Liver (tissue), 9 donors: Measurements from ENCODE around the gene ATXN1. TPM values are rescaled to one million over a fixed set of nuclear protein-coding genes. Genes with fewer than 3 reads are reported as not detected.

ENCODE experiments used
- DNase-seq: peaks from one replicate; pipeline ENCODE4 v3.0.0-alpha.2; 2017; ENCODE audit warnings: low spot score
- H3K27ac ChIP-seq, 2 donors: one replicate each; pipeline ENCODE4 v1.7.0; 2013; ENCODE audit warnings: inconsistent platforms in 2 of 2, low read length in 2 of 2, control low read depth in 1 of 2, low read depth in 1 of 2, mild to moderate bottlenecking in 1 of 2
- H3K27me3 ChIP-seq, 4 donors: one replicate each; pipeline versions ENCODE4 v1.6.1 to v1.7.0; 2013; ENCODE audit warnings: low read length in 3 of 4, inconsistent platforms in 1 of 4, mild to moderate bottlenecking in 1 of 4, moderate library complexity in 1 of 4; ENCODE audit not compliant: control insufficient read depth in 4 of 4, insufficient read depth in 4 of 4
- H3K36me3 ChIP-seq, 4 donors: one replicate each; pipeline versions ENCODE4 v1.6.1 to v1.7.0; 2013; ENCODE audit warnings: low read length in 3 of 4, mild to moderate bottlenecking in 3 of 4, low read depth in 1 of 4, moderate library complexity in 1 of 4; ENCODE audit not compliant: control insufficient read depth in 4 of 4, insufficient read depth in 3 of 4
- H3K4me1 ChIP-seq, 4 donors: one replicate each; pipeline versions ENCODE4 v1.6.1 to v1.7.0; 2013; ENCODE audit warnings: low read length in 3 of 4, mild to moderate bottlenecking in 3 of 4, moderate library complexity in 1 of 4; ENCODE audit not compliant: control insufficient read depth in 4 of 4, insufficient read depth in 4 of 4
- H3K4me3 ChIP-seq, 3 donors: one replicate each; pipeline versions ENCODE4 v1.6.1 to v1.7.0; 2013; ENCODE audit warnings: low read length in 3 of 3, control low read depth in 1 of 3, low read depth in 1 of 3, mild to moderate bottlenecking in 1 of 3
- H3K9ac ChIP-seq, 2 donors: one replicate each; pipeline ENCODE4 v1.7.0; 2013; ENCODE audit warnings: low read length in 2 of 2, mild to moderate bottlenecking in 2 of 2, moderate library complexity in 2 of 2, control low read depth in 1 of 2, low read depth in 1 of 2
- H3K9me3 ChIP-seq, 4 donors: one replicate each; pipeline versions ENCODE4 v1.6.1 to v1.7.0; 2013; ENCODE audit warnings: low read length in 3 of 4; ENCODE audit not compliant: control insufficient read depth in 4 of 4
- CTCF ChIP-seq: fragments of 150-350 bp; IDR thresholded peaks from 2 replicates; pipeline ENCODE4 v1.5.1; 2017; ENCODE audit warnings: improper control_type of control experiment, low read depth, low read length; ENCODE audit not compliant: missing input control
- EGR1 ChIP-seq, 2 donors: IDR thresholded peaks; 2 replicates each; pipeline ENCODE4 v1.6.1; 2016 to 2018; ENCODE audit warnings: antibody characterized with exemption in 2 of 2, low read depth in 2 of 2
- FOXA1 ChIP-seq: IDR thresholded peaks from 2 replicates; pipeline ENCODE4 v1.6.1; 2016; ENCODE audit warnings: antibody characterized with exemption
- FOXA2 ChIP-seq: IDR thresholded peaks from 2 replicates; pipeline ENCODE4 v1.6.1; 2016; ENCODE audit warnings: antibody characterized with exemption
- GABPA ChIP-seq, 2 donors: IDR thresholded peaks in 1 of 2; conservative IDR thresholded peaks in 1 of 2; 2 replicates each; pipeline ENCODE4 v1.6.1; 2016; ENCODE audit warnings: antibody characterized with exemption in 2 of 2, mild to moderate bottlenecking in 1 of 2, moderate library complexity in 1 of 2
- HNF4A ChIP-seq, 2 donors: conservative IDR thresholded peaks; 2 replicates each; pipeline ENCODE4 v1.6.1; 2016; ENCODE audit warnings: antibody characterized with exemption in 2 of 2, mild to moderate bottlenecking in 2 of 2
- HNF4G ChIP-seq: IDR thresholded peaks from 2 replicates; pipeline ENCODE4 v1.6.1; 2016; ENCODE audit warnings: antibody characterized with exemption
- JUND ChIP-seq, 2 donors: IDR thresholded peaks; 2 replicates each; pipeline ENCODE4 v1.6.1; 2016; ENCODE audit warnings: antibody characterized with exemption in 2 of 2
- MAX ChIP-seq: IDR thresholded peaks from 2 replicates; pipeline ENCODE4 v1.6.1; 2016; ENCODE audit warnings: antibody characterized with exemption
- NR2F2 ChIP-seq: IDR thresholded peaks from 2 replicates; pipeline ENCODE4 v1.6.1; 2016; ENCODE audit warnings: antibody characterized with exemption
- RAD21 ChIP-seq, 2 donors: IDR thresholded peaks; 2 replicates each; pipeline ENCODE4 v1.6.1; 2016; ENCODE audit warnings: antibody characterized with exemption in 2 of 2, mild to moderate bottlenecking in 2 of 2
- REST ChIP-seq: IDR thresholded peaks from 2 replicates; pipeline ENCODE4 v1.6.1; 2016; ENCODE audit warnings: antibody characterized with exemption, mild to moderate bottlenecking
- RXRA ChIP-seq, 2 donors: IDR thresholded peaks; 2 replicates each; pipeline ENCODE4 v1.6.1; 2017 to 2018; ENCODE audit warnings: antibody characterized with exemption in 2 of 2, mild to moderate bottlenecking in 1 of 2
- TAF1 ChIP-seq: conservative IDR thresholded peaks from 2 replicates; pipeline ENCODE4 v1.6.1; 2016; ENCODE audit warnings: antibody characterized with exemption, mild to moderate bottlenecking
- YY1 ChIP-seq: IDR thresholded peaks from 2 replicates; pipeline ENCODE4 v1.6.1; 2016; ENCODE audit warnings: antibody characterized with exemption, mild to moderate bottlenecking
- WGBS: extraction: QIAGEN DNeasy Blood & Tissue Kit; methylation state at CpG from one replicate; pipeline ENCODE4 v1.1.7; 2013; 5-methylcytosine and 5-hydroxymethylcytosine counted together
- polyA plus RNA-seq, 2 donors: library from polyadenylated mRNA; stranded (reverse) in 1 of 2; unstranded in 1 of 2; fragments of 200-250 nt in 1 of 2; fragments of >200 nt in 1 of 2; fragmentation: Nextera tagmentation in 1 of 2; extraction: Ambion mirVana in 1 of 2; gene quantifications; one replicate each; pipeline versions ENCODE4 v1.2.1 to v1.2.3, GENCODE V29; 2013 to 2015
- total RNA-seq, 2 donors: library from RNA; depleted of rRNA; stranded (reverse); fragments of >200 nt; gene quantifications; one replicate each; pipeline ENCODE4 v1.2.3, GENCODE V29; 2014
- TF ChIP-seq, protein P1 (sequence below): IDR thresholded peaks from 2 replicates; pipeline ENCODE4 v1.6.1; 2016; ENCODE audit warnings: antibody characterized with exemption
- TF ChIP-seq, protein P2 (sequence below): IDR thresholded peaks from 2 replicates; pipeline ENCODE4 v1.6.1; 2016; ENCODE audit warnings: antibody characterized with exemption
- donor health status: healthy.
- donor health status: healthy.
- donor health status: healthy.
- donor health status: healthy.
- donor health status: healthy.

ATXN1 gene
- total and polyA plus RNA-seq, 4 donors = 4.3 to 29.7 (median 8.2) TPM

DNA sequence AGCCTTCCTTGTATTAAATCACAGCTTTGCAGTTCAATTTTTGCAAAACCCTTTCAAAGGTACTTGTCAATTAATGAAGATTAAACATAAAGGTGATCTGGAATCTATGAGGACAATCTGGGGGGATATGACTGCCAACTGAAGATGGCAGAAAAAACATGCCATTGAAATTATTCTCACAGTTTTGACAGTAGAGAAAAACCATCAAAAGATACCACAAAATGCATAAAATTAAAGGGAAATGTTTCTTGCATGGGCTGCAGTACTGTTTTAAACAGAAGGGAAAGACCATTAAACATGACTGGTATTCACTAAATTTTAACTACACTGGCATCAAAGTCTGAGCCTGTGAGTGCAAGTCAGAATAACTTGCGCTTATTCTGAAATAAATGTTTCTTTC, 194.2 kb downstream of the ATXN1 start:
- WGBS = 96% methylated on average over 1 of the region's 1 CpG

More for the DNA sequence above, 194.2 kb downstream of the ATXN1 start:
- Histone ChIP-seq H3K9me3 (no peaks in the 10 kb centered on the region), H3K4me1 (peaks cover 0 to 3% (median 0%) of the 10 kb centered on the region in 4 donors), H3K9ac (no peak overlapping the region), H3K27ac (no peak overlapping the region), H3K36me3 (peaks cover 0 to 2% (median 0%) of the 10 kb centered on the region in 4 donors), H3K27me3 (no peaks in the 10 kb centered on the region), H3K4me3 (no peak overlapping the region)
- no peak for DNase-seq
- no peak for TF ChIP-seq RAD21 (IDR thresholded peaks at IDR 0.05)
- TF ChIP-seq, protein P1, sequence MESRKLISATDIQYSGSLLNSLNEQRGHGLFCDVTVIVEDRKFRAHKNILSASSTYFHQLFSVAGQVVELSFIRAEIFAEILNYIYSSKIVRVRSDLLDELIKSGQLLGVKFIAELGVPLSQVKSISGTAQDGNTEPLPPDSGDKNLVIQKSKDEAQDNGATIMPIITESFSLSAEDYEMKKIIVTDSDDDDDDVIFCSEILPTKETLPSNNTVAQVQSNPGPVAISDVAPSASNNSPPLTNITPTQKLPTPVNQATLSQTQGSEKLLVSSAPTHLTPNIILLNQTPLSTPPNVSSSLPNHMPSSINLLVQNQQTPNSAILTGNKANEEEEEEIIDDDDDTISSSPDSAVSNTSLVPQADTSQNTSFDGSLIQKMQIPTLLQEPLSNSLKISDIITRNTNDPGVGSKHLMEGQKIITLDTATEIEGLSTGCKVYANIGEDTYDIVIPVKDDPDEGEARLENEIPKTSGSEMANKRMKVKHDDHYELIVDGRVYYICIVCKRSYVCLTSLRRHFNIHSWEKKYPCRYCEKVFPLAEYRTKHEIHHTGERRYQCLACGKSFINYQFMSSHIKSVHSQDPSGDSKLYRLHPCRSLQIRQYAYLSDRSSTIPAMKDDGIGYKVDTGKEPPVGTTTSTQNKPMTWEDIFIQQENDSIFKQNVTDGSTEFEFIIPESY = no peak
- no peak for TF ChIP-seq EGR1 (IDR thresholded peaks at IDR 0.05; ENCODE audit: low read depth in 2 of 2)
- no peak for TF ChIP-seq FOXA2
- no peak for TF ChIP-seq REST
- no peak for TF ChIP-seq JUND (IDR thresholded peaks at IDR 0.05)
- no peak for TF ChIP-seq TAF1
- no peak for TF ChIP-seq HNF4A (conservative IDR thresholded peaks at IDR 0.05)
- TF ChIP-seq HNF4G = no peak
- no peak for TF ChIP-seq YY1
- no peak for TF ChIP-seq GABPA (IDR thresholded peaks at IDR 0.05 in 1 of 2, conservative IDR thresholded peaks at IDR 0.05 in 1 of 2)
- no peak for TF ChIP-seq RXRA (IDR thresholded peaks at IDR 0.05)
- TF ChIP-seq FOXA1 = no peak
- TF ChIP-seq NR2F2 = no peak
- TF ChIP-seq, protein P2, sequence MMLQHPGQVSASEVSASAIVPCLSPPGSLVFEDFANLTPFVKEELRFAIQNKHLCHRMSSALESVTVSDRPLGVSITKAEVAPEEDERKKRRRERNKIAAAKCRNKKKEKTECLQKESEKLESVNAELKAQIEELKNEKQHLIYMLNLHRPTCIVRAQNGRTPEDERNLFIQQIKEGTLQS = no peak
- no peak for TF ChIP-seq CTCF
- no peak for TF ChIP-seq MAX
